AG04450 (cell line): ENCODE measurements around the gene TMEM238L. TPM values are rescaled to one million over a fixed set of nuclear protein-coding genes. Genes with fewer than 3 reads are reported as not detected.

Source experiments
- CTCF ChIA-PET: fragments of 300-600, 350-600 bp; formaldehyde crosslinking; extraction: SDS; loops from one replicate; lab custom pipeline; 2022; ENCODE audit warnings: antibody characterized with exemption, inconsistent platforms; lab: Charles Lee
- POLR2A ChIA-PET: fragments of 350-600 bp; formaldehyde crosslinking; extraction: SDS; loops from one replicate; lab custom pipeline; 2021; ENCODE audit warnings: antibody characterized with exemption, inconsistent platforms; lab: Yijun Ruan, JAX
- DNase-seq: peaks from one replicate; pipeline ENCODE4 v3.0.0-alpha.2; 2011; ENCODE audit warnings: low read depth, low spot score
- H3K27ac ChIP-seq: one replicate; pipeline ENCODE4 v1.5.1; 2012; ENCODE audit warnings: low read depth, low read length, control low read depth
- H3K27me3 ChIP-seq: one replicate; pipeline ENCODE4 v1.6.0; 2012; ENCODE audit warnings: low read length; ENCODE audit not compliant: control insufficient read depth, insufficient read depth
- H3K4me3 ChIP-seq: 2 replicates; pipeline ENCODE4 v1.5.1; 2011; ENCODE audit warnings: mild to moderate bottlenecking, low read depth, low read length, control low read depth
- H3K9me3 ChIP-seq: 2 replicates; pipeline ENCODE4 v1.5.1; 2012; ENCODE audit warnings: low read length; ENCODE audit not compliant: control insufficient read depth, insufficient read depth
- polyA plus RNA-seq: library from polyadenylated mRNA; depleted of rRNA; stranded (reverse); fragments of >200 nt; gene quantifications from 2 replicates; pipeline ENCODE4 v1.2.3, GENCODE V29; 2011
- TF ChIP-seq, protein P1 (sequence below): IDR thresholded peaks from 2 replicates; pipeline ENCODE4 v1.5.1; 2011; ENCODE audit warnings: low read depth, low read length, control low read depth, inconsistent platforms

The TMEM238L gene
- polyA plus RNA-seq, 1 experiment = not detected

GRCh38 chr17:10772425-10773380, 31.2 kb downstream of the TMEM238L start:
- TF ChIP-seq, protein P1, sequence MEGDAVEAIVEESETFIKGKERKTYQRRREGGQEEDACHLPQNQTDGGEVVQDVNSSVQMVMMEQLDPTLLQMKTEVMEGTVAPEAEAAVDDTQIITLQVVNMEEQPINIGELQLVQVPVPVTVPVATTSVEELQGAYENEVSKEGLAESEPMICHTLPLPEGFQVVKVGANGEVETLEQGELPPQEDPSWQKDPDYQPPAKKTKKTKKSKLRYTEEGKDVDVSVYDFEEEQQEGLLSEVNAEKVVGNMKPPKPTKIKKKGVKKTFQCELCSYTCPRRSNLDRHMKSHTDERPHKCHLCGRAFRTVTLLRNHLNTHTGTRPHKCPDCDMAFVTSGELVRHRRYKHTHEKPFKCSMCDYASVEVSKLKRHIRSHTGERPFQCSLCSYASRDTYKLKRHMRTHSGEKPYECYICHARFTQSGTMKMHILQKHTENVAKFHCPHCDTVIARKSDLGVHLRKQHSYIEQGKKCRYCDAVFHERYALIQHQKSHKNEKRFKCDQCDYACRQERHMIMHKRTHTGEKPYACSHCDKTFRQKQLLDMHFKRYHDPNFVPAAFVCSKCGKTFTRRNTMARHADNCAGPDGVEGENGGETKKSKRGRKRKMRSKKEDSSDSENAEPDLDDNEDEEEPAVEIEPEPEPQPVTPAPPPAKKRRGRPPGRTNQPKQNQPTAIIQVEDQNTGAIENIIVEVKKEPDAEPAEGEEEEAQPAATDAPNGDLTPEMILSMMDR = peak; percentile 61
- CTCF ChIA-PET = interaction anchor here (0.6 to 1.8 kb wide), 4 partner anchors 20 to 72 kb away, joined by 3 to 7 read pairs (median 6); no protein-coding TSS in a partner anchor
- no peak overlapping the region for H3K4me3 ChIP-seq
- DNase-seq = no peak
- POLR2A ChIA-PET = no interaction called here
- H3K27me3 ChIP-seq = no peaks in the 10 kb centered on the region
- no peak overlapping the region for H3K27ac ChIP-seq
- H3K9me3 ChIP-seq = no peaks in the 10 kb centered on the region; the same call in 1 of the 2 replicates

GRCh38 chr17:10771148-10771547, 32.8 kb downstream of the TMEM238L start:
- TF ChIP-seq, protein P1 = no peak
- Histone ChIP-seq H3K27me3 (no peaks in the 10 kb centered on the region), H3K4me3 (no peak overlapping the region), H3K9me3 (no peaks in the 10 kb centered on the region; the same call in 1 of the 2 replicates), H3K27ac (no peak overlapping the region)
- ChIA-PET CTCF (interaction anchor here (0.6 kb wide), 1 partner anchor 152 kb away, joined by 3 read pairs; no protein-coding TSS in a partner anchor), POLR2A (no interaction called here)
- DNase-seq = no peak

DNA sequence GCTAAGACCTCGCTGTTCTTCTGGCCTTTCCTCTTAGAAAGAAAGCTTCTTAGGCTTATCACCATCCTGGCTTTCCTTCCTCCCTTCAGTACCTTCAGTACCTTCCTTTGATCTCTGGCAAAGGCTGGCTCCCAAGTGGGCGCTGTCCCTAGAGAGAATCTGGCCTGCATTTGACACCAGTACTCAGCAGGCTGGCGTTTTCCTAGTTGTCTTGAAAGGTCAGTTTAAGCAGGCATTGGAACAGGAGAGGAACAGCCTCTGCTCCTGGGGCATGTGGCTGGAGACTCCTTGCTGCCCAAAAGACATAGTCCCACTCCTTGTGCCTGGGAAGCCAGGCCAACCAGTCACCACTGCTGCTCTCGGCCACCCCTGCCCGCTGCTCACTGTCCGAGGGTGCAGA, 34.1 kb downstream of the TMEM238L start:
- Histone ChIP-seq H3K9me3 (no peaks in the 10 kb centered on the region; the same call in 1 of the 2 replicates), H3K27me3 (no peaks in the 10 kb centered on the region), H3K27ac (no peak overlapping the region), H3K4me3 (no peak overlapping the region)
- TF ChIP-seq, protein P1 = no peak
- ChIA-PET CTCF (no interaction called here), POLR2A (no interaction called here)
- DNase-seq = no peak

DNA sequence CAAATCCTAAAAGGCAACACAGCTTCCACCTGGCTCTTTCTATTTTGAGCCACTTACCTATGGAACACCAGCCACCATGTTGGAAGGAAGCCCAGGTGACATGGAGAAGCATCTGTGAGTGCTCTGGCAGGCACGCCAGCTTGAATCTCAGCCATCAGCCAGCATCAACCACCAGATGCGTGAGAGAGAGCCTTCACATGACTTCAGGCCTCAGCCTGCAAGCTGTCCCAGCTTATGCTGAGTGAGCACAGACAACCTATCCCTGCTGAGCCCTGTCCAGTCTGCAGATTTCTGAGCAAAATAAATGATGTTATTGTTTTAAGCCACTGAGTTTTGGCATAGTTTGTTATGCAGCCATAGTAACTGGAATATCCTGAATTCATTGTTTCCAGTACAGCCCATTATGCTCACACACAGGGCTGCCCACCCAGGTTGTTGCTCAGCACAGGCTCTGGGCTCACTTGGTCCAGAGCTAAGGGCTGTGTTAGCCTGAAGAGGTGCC, 35.1 kb downstream of the TMEM238L start:
- H3K27ac ChIP-seq = no peak overlapping the region
- ChIA-PET CTCF (no interaction called here), POLR2A (no interaction called here)
- no peaks in the 10 kb centered on the region; the same call in 1 of the 2 replicates for H3K9me3 ChIP-seq
- no peak overlapping the region for H3K4me3 ChIP-seq
- TF ChIP-seq, protein P1 = no peak
- H3K27me3 ChIP-seq = no peaks in the 10 kb centered on the region
- no peak for DNase-seq

GRCh38 chr17:10767232-10767631, 36.7 kb downstream of the TMEM238L start:
- Histone ChIP-seq H3K4me3 (no peak overlapping the region), H3K27ac (no peak overlapping the region), H3K27me3 (no peaks in the 10 kb centered on the region), H3K9me3 (no peaks in the 10 kb centered on the region)
- TF ChIP-seq, protein P1 = no peak
- ChIA-PET CTCF (no interaction called here), POLR2A (interaction anchor here (0.8 kb wide), 1 partner anchor 37 kb away, joined by 4 read pairs; the partner anchor contains the start of gene TMEM220)
- DNase-seq = no peak
